Kidney glomerular epithelial cell (primary cell): Measurements from ENCODE around the gene CNR2.
"Not testable (repeated sequence)": the region's sequence is repeated elsewhere in the genome, so short reads cannot be mapped to it uniquely, and the experiment has no call there.

Experiments
- DNase-seq: peaks from one replicate; lab custom pipeline; 2025; lab: John Stamatoyannopoulos, UW

Gene CNR2

DNA sequence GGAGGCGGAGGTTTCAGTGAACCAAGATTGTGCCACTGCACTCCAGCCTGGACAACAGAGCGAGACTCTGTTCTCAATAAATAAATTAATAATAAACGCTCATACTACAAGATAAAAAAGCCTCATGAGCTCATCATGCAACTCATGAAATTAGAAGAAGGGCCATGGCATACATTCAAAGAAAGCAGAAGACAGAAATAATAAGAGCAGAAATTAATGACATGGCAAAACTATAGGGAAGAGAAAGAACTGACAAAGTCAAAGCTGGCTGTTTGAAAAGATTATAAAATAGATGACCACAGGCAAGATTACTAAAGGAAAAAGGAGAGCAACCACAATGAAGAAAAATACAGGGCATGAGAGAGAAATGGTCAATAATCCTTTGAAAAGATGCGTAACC lies 30.4 kb downstream of the CNR2 start:
- DNase-seq = no peak

DNA sequence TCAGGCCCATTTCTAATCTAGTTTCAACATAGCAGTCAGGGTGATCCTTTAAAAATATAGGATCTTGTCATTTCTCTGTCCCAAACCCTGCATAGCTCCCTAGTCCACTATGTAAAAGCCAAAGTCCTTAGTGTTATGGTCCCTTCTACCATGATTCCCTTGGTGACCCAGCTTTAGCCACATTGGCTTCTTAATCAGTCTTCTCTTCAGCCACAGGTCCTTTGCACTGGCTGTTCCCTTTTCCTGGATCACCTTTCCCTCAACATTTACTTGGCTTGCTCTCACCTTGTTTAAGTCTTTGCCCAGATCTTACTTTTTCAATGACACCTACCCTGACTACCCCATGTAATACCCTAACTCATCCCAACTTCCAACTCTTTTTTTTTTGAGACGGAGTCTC lies 33.4 kb downstream of the CNR2 start:
- no peak for DNase-seq

DNA sequence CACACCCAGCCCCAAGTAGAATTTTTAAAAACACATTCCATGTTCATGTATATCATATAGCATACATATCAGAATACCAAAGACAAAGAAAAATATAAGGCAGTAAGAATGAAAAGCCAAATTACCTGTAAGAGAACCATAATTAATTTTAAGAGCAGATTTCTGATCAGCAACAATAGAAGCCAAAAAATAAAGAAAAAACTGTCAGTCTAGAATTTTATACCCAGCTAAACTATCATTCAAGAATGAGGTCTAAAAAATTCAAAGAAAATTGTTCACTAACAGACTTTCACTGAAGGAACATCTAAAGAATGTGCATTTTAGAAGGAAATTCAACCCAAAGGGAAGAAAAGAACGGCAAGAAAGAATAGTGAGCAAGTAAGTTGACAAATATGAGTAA lies 34.5 kb downstream of the CNR2 start:
- DNase-seq = no peak

DNA sequence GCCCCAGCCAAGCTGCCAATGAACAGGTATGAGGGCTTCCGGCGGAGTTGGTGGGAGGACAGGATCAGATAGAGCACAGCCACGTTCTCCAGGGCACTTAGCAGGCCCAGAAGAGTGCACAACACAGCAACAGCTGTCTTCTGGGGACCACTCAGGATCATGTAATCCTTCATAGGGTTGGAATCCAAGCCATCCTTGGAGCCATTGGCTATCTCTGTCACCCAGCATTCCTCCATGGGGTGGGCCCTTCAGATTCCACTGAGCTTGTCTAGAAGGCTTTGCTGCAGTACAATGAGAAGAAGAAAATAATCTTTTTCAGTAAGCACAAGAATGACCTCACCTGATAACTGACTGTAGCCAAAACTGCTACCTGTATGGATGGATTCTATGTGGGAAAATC lies 37.8 kb downstream of the CNR2 start:
- no peak for DNase-seq

DNA sequence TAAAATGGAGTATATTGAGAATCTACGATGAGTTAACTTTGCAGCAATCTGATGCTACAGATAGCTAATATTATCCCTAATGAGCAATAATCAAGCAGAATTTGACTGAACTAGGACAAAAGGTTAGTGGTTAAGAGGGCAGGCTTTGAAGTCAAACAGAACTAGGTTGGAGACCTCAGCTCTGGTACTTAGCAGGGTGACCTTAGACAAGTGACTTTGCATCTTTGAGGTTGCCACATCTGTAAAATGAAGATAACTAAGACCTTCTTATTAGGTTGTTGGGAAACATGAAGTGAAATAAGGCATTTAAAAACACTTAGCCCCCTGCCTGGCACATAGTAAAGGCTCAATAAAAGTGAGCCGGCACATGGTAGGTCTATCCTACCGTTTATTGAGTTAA lies 40.7 kb downstream of the CNR2 start:
- DNase-seq = no peak

DNA sequence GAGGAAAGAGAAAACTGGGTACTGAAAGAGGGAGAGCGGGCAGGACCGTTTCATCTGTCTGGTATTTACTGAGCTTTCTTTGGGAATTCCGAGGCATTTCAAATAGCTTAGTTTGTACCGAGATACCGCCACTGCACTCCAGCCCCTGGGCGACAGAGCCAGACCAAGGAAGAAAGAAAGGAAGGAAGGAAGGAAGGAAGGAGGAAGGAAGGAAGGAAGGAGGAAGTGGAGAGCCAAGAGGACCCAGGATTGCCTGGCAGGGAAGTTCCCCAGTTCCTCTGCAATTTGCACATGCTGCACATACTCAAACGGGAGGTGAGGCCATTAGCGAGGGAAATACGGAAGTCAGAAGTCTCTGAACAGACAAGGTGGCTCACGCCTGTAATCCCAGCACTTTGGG lies 44.1 kb downstream of the CNR2 start:
- no peak for DNase-seq

DNA sequence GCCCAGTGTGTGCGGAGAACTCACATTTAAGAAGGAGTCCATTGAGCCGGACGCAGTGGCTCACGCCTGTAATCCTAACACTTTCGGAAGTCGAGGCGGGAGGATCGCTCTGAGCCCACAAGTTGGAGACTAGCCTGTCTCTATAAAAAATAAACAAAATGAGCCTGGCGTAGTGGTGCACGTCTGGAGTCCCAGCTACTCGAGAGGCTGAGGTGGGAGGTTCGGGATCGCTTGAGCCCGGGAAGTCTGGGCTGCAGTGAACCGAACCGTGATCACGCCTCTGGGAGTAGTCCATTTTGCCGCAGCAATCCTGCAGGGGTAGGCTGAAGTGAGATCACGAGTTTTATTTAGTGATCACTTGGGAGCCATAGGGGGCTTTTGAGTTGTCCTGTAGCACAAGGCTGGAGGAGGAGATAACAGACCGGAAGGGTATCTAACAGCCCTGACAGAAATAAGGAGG lies 44.6 kb downstream of the CNR2 start:
- DNase-seq = no peak

DNA sequence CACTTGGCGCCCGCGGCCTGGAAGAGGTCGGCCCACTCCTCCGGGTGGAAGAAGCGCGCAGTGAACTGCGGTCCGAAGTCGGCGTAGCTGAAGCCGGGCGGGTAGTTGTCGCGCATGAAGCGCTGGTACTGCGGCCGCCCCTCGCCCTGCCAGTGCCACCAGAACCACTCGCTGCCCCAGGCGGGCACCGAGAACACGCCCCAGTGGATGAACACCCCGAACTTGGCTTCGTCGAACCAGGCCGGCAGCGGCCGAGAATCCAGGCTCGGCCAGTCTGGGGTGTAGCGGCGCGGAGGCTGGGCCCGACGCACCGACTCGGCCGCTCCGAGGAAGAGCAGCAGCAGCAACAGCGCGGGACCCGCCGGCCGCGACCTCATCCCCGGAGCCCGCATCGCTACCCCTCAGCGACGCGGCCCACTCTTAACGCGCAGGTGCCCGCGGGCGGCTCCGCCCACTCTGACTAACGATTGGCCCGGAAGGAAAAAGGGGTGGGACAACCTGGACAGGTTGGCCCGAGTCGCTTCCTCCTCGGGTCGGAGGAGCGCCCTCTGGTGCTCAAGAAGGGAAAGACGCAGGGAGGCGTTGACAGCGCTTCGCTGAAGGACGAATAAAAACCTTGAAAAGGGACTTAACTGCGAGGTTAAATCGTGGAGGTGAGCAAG lies 45.1 kb downstream of the CNR2 start, which contains the start of gene FUCA1:
TSS of gene FUCA1 (minus strand) at position 396 of the 662 bp plus-strand sequence. CDS start at position 392, 4 bp downstream.
- peak; percentile 85 for DNase-seq

DNA sequence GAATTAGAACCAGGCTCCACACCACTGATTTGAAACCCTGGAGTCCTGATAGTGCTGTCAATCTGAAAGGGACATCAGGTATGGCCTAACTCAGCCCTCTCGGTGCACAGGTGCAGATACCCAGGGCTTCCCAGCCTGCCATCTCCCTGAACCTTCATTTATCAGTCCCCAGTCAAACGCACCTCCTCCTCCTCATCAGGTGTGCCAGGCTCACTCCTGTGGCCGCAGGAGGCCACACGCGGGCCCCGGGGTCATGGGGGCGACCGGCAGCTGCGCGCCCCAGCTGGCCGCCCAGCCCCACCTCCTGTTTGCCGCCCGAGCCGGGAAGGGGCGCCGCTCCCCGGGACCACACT lies 45.6 kb downstream of the CNR2 start:
- DNase-seq = no peak

DNA sequence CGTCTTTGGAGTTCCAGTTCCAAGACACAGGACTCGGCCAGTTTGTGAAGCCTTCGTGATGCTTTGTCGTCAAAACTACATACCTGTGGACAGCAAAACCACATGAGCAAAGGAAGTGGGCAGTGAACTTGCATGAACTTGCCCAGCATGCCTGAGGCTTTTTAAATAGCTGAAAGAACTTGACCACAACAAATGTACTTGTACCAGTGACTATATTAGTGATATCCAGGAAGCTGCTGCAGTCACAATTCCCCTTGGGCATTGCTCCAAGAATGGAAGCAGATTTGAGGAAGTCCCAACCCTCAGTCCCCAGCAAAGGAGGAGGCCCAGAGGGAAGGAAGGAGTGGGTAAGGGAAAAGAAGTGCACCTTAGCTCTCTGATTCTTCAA lies 47.6 kb downstream of the CNR2 start:
- peak; percentile 53 for DNase-seq

DNA sequence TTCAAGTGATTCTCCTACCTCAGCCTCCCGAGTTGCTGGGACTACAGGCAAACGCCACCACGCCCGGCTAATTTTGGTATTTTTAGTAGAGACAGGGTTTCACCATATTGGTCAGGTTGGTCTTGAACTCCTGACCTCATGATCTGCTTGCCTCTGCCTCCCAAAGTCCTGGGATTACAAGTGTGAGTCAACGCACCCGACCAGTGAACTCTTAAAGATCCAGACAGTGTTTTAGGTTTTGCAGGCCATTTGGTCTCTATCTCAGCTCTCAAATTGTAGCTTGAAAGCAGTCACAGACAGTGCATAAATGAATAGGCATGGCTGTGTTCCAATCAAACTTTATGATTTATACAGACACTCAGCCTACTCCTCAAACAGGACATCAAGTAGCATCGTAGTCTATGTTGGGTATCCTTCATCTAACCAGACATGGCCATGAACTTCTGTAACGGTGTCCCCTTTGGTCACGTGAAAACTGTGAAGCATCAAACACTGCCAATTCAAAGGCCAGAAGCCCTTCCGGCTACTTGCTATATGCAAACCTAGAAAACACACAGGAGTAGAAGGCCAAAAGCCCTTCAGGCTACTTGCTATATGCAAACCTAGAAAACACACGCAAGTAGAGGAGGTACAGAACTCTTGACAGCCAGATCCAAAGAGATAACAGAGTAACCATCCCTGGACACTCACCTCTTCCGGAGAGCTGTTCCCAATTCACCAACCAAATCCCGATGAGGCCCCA lies 48.2 kb downstream of the CNR2 start:
- no peak for DNase-seq

DNA sequence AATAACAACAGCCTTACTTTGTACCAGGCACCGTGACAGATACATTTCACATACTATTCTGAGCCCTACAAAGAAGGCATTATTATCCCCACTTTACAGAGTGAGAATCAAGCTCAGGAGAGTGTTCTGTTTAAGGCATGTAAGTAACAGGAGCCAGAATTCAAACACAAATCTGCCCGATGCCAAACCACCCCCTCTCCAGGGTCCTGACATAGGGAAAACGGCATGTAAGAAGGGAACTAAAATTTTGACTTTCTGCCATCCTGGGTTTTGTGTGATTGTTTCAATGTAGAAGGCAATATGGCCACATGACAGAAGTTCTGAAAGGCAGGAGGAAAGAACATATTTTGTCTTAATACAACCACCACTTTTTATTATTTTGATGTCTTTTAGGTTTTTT lies 50.5 kb downstream of the CNR2 start:
- DNase-seq = no peak

DNA sequence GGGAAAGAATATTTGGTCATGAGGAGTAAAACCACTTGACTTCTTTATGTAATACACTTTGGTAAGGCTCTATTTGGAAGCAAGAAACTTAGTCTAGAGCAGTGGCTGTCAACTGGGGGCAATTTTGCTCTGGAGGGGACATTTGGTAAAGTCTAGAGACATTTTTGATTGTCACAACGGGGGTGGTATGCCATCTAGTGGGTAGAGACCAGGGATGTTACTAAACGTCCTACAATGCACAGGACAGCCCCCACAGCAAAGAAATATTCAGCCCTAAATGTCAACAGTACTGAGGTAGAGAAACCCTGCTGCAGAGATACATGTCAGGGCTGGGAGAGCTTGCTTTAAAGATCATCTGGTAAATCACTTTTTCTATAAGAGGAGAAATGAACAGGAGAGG lies 58.6 kb downstream of the CNR2 start:
- DNase-seq = no peak

DNA sequence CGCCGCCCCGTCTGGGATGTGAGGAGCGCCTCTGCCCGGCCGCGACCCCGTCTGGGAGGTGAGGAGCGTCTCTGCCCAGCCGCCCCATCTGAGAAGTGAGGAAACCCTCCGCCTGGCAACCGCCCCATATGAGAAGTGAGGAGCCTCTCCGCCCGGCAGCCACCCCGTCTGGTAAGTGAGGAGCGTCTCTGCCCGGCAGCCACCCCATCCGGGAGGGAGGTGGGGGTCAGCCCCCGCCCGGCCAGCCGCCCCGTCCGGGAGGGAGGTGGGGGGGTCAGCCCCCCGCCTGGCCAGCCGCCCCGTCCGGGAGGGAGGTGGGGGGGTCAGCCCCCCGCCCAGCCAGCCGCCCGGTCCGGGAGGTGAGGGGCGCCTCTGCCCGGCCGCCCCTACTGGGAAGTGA lies 60.0 kb downstream of the CNR2 start:
- DNase-seq = not testable (repeated sequence)

DNA sequence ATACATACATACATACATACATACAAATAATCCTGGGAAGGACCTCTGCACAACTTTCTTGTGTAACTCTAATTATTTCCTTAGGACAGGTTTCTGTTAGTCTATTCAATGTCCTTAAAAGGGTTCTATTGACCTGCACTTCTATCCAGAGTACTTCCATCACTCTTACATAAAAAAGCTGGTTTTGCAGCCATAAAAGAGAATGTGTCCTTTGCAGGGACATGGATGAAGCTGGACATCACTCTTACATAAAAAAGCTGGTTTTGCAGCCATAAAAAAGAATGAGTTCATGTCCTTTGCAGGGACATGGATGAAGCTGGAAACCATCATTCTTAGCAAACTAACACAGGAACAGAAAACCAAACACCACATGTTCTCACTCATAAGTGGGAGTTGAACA lies 61.8 kb downstream of the CNR2 start:
- not testable (repeated sequence) for DNase-seq

DNA sequence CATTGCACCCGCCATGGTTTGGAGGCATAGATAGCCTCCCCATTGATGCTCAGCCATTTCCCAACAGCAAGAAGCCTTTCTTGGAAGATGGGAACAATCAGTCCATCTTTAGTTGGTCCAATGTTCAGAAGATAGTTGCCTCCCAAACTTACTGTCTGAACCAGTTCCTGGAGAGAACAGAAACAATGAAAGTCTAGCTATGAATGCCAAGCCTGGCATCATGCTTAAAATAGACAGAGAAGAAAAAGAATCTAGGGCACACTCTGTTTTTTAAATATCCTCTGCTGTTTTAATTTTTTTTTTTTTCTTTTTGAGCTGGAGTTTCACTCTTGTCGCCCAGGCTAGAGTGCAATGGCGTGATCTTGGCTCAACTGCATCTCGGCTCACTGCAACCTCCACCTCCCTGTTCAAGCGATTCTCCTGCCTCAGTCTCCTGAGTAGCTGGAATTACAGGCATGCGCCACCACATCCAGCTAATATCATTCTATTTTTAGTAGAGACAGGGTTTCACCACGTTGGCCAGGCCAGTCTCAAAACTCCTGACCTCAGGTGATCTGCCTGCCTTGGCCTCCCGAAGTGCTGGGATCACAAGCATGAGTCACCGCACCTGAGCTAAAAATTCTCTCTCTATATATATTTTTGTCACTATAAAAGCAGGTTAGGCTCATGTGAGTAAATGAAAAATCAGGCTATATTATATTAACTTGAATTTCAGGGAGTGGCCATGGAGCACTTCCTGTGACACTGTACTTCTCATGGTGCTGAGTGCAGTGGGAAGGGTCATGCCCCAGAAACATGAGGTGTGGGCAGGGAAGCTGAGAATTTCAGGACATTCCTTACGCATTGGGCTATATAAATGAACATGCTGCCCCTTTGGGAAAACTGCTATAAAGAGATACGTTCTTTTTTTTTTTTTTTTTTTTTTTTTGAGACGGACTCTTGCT lies 64.2 kb downstream of the CNR2 start:
- DNase-seq = no peak

DNA sequence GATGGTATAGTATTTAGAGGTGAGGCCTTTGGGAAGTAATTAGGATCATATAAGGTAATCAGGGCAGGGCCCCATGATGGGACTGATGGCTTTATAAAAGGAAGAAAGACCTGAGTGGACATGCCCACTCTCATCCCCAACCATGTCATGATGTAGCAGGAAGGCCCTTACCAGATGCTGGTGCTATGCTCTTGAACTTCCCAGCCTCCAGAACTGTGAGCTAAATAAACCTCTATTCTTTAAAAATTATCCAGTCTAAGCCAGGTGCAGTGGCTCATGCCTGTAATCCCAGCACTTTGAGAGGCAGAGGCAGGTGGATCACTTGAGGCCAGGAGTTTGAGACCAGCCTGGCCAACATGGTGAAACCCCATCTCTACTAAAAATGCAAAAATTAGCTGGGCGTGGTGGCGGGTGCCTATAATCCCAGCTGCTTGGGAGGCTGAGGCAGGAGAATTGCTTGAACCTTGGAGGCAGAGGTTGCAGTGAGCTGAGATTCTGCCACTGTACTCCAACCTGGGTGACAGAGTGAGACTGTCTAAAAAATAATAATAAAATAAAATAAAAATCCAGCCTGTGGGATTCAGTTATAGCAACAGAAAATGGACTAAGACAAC lies 65.6 kb downstream of the CNR2 start:
- DNase-seq = not testable (repeated sequence)

DNA sequence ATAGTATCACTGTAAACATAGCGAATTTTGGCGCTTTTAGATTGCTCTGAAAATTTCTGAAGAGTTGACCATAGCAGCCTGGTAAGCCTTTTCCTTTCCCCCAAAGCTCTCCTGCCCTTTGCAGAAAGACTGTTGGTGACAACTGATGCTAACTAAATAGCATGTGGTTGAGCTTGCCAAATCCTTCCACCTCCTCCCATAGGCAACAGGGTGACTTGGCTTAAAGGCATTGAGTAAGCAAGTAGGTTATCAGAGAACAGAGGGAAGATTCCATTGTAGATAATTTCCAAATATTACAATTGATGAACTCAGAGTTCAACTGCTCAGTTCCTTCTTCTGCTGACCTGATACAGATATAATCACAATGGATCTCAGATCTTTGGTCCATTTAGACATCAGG lies 68.0 kb downstream of the CNR2 start:
- DNase-seq = no peak

DNA sequence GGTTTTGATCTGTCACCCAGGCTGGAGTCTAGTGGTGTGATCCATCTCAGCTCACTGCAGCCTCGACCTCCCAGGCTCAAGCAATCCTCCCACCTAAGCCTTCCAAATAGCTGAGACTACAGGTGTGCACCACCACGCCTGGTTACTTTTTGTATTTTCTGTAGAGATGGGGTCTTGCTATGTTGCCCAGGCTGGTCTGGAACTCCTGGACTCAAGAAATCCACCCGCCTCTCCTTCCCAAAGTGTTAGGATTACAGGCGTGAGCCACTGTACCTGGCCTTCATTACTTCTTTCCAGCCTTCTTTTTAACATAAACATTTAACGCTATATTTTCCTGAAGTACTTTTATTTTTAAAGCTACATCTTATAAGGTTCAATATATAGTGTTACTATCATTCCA lies 69.5 kb downstream of the CNR2 start:
- no peak for DNase-seq

DNA sequence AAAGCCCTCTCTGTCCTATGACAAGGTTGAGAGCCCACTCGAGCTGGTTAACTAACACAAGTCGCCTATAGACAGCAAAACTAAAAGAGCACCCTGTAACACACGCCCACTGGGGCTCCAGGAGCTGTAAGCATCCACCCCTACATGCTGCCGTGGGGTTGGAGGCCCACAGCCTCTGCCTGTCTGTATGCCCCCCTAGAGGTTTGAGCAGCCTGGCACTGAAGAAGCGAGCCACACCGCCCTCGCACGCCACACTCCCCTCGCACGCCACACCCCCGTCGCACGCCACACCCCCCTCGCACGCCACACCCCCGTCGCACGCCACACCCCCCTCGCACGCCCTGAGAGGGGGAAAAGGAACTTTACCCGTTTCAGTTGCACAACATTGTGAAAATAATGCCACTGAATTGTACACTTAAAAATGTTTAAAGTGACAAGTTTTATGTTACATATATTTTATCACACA lies 74.7 kb downstream of the CNR2 start:
- DNase-seq = peak; percentile 18

DNA sequence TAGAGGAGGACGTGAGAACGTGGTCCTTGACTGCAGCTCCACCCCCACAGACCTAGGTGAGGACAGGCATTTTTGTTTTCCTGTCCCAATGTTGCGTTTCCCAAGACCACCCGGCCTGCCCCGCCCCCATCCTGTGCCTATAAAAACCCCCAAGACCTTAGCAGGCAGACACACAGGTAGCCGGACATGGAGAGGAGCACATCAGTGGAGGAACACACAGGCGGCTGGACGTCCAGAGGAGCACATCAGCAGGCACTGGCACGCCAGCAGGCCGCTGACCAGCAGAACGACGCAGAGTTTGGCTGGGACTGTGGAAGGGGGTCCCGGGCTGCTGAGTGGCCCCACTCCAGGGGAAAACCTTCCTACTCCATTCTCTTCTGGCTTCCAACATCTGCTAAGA lies 75.3 kb downstream of the CNR2 start:
- DNase-seq = no peak

DNA sequence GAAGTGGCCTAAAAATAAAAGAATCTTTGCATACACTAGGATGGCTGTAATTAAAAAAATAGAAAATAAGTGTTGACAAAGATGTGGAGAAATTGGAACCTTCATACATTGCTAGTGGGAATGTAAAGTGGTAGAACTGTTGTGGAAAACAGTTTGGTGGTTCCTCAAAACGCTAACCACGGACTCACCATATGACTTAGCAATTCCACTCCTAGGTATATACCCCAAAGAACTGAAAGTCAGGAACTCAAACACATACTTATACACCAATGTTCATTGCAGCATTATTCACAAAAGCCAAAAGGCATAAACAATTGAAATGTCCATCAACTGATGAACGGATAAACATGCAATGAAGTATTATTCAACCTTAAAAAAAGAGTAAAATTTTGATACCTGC lies 77.1 kb downstream of the CNR2 start:
- DNase-seq = no peak
